Gastroesophageal sphincter (tissue), 4 donors: ENCODE results near the gene APBA1. TPM values are rescaled to one million over a fixed set of nuclear protein-coding genes. Genes with fewer than 3 reads are reported as not detected.

ENCODE experiments used
- ATAC-seq: fragments of 150-250 bp; one replicate; pipeline ENCODE4 v1.9.1; 2016; ENCODE audit warnings: mild to moderate bottlenecking, moderate library complexity
- H3K27ac ChIP-seq, 4 donors: fragments of 200-600 bp; sonication (generic) in 3 of 4; 1 replicate in 3 of 4; 2 replicates in 1 of 4; pipeline ENCODE4 v1.5.1; 2016 to 2019
- H3K27me3 ChIP-seq: fragments of 200-600 bp; sonication (generic); one replicate; pipeline ENCODE4 v1.5.1; 2019
- H3K36me3 ChIP-seq, 2 donors: fragments of 200-600 bp; sonication (generic); one replicate each; pipeline ENCODE4 v1.5.1; 2019; ENCODE audit warnings: control low read depth in 1 of 2
- H3K4me1 ChIP-seq, 3 donors: fragments of 200-600 bp; sonication (generic); 1 replicate in 2 of 3; 2 replicates in 1 of 3; pipeline ENCODE4 v1.5.1; 2016 to 2019; ENCODE audit warnings: control low read depth in 2 of 3
- H3K4me3 ChIP-seq, 2 donors: fragments of 200-600 bp; sonication (generic); one replicate each; pipeline ENCODE4 v1.5.1; 2019; ENCODE audit warnings: mild to moderate bottlenecking in 1 of 2, moderate library complexity in 1 of 2
- H3K9me3 ChIP-seq, 3 donors: fragments of 200-600 bp; sonication (generic); one replicate each; pipeline ENCODE4 v1.5.1; 2017 to 2019; ENCODE audit warnings: control low read depth in 2 of 3
- CTCF ChIP-seq, 4 experiments: fragments of 200-600 bp in 2 of 4; fragments of 450-650 bp in 2 of 4; sonication (generic) in 1 of 4; IDR thresholded peaks; one replicate each; pipeline ENCODE4 v1.5.1; 2017 to 2019; ENCODE audit warnings: antibody characterized with exemption in 4 of 4, mild to moderate bottlenecking in 2 of 4, moderate library complexity in 2 of 4
- EP300 ChIP-seq: sonication (generic); formaldehyde crosslinking; IDR thresholded peaks from one replicate; pipeline ENCODE4 v1.6.1; 2017; ENCODE audit warnings: antibody characterized with exemption, mild to moderate bottlenecking
- POLR2A ChIP-seq, 2 donors: fragments of 450-650 bp; IDR thresholded peaks; one replicate each; pipeline ENCODE4 v1.6.1; 2017; ENCODE audit warnings: antibody characterized with exemption in 2 of 2, mild to moderate bottlenecking in 2 of 2, moderate library complexity in 1 of 2
- POLR2AphosphoS5 ChIP-seq: sonication (generic); formaldehyde crosslinking; IDR thresholded peaks from one replicate; pipeline ENCODE4 v1.6.1; 2017; ENCODE audit warnings: antibody characterized with exemption
- WGBS, 2 donors: methylation state at CpG; one replicate each; pipeline ENCODE4 v1.1.5; 2018; ENCODE audit warnings: low coverage in 1 of 2; 5-methylcytosine and 5-hydroxymethylcytosine counted together
- total RNA-seq, 4 donors: library from RNA; depleted of rRNA; stranded (reverse); fragments of >200 nt; gene quantifications; one replicate each; pipeline ENCODE4 v1.1.0, GENCODE V29; 2016

APBA1 gene
- total RNA-seq: 10 to 100 TPM in 1 of 4 donors, 1 to 10 TPM in 3; 4.7 to 10.5 (median 5.8) TPM

GRCh38 chr9:69671879-69672595 lies at the start of gene APBA1:
TSS of gene APBA1 (minus strand) at chr9:69672371.
- Histone ChIP-seq H3K36me3 (no peaks in the 10 kb centered on the region), H3K27me3 (no peaks in the 10 kb centered on the region), H3K4me3 (peak within 1 kb of the TSS; percentile 65 to 82), H3K27ac (peak within 1 kb of the TSS in 3 of 4 donors; percentile 79 to 87 (median 86)), H3K9me3 (no peaks in the 10 kb centered on the region), H3K4me1 (peaks cover 0 to 30% (median 9%) of the 10 kb centered on the region in 3 donors)
- TF ChIP-seq EP300: no peak
- TF ChIP-seq POLR2AphosphoS5: no peak
- TF ChIP-seq CTCF (IDR thresholded peaks at IDR 0.05): peak in 2 of 4 experiments; percentile 15 to 25
- peak in 1 of 2 donors; percentile 20 for TF ChIP-seq POLR2A (IDR thresholded peaks at IDR 0.05)
- peak; percentile 86 for ATAC-seq
- 0 to 7% methylated on average over 3 to 5 of the region's 92 CpGs for WGBS, 2 donors

GRCh38 chr9:69719983-69720382 lies 47.8 kb upstream of the APBA1 start:
- WGBS, 2 donors: 94 to 97% methylated on average over 2 of the region's 2 CpGs
- TF ChIP-seq POLR2A (IDR thresholded peaks at IDR 0.05) (no peak), CTCF (IDR thresholded peaks at IDR 0.05) (no peak), POLR2AphosphoS5 (no peak), EP300 (no peak)
- Histone ChIP-seq H3K4me1 (no peaks in the 10 kb centered on the region), H3K36me3 (peaks cover 0 to 73% of the 10 kb centered on the region in 2 donors), H3K4me3 (no peak overlapping the region), H3K27me3 (no peaks in the 10 kb centered on the region), H3K9me3 (no peaks in the 10 kb centered on the region), H3K27ac (no peak overlapping the region)
- ATAC-seq: no peak

GRCh38 chr9:69719367-69719766 lies 47.2 kb upstream of the APBA1 start:
- no peaks in the 10 kb centered on the region for H3K9me3 ChIP-seq
- no peak overlapping the region for H3K27ac ChIP-seq
- H3K36me3 ChIP-seq: peaks cover 0 to 70% of the 10 kb centered on the region in 2 donors
- 83 to 92% methylated on average over 2 to 3 of the region's 3 CpGs for WGBS, 2 donors
- no peak for ATAC-seq
- no peaks in the 10 kb centered on the region for H3K27me3 ChIP-seq
- no peak for TF ChIP-seq POLR2A (IDR thresholded peaks at IDR 0.05)
- no peak for TF ChIP-seq POLR2AphosphoS5
- TF ChIP-seq EP300: no peak
- TF ChIP-seq CTCF (IDR thresholded peaks at IDR 0.05): no peak
- no peaks in the 10 kb centered on the region for H3K4me1 ChIP-seq
- no peak overlapping the region for H3K4me3 ChIP-seq

GRCh38 chr9:69718218-69718617 lies 46.0 kb upstream of the APBA1 start:
- H3K36me3 ChIP-seq: peaks cover 0 to 65% of the 10 kb centered on the region in 2 donors

More at GRCh38 chr9:69718218-69718617, 46.0 kb upstream of the APBA1 start:
- H3K4me1 ChIP-seq: no peaks in the 10 kb centered on the region
- no peaks in the 10 kb centered on the region for H3K27me3 ChIP-seq
- no peak overlapping the region for H3K4me3 ChIP-seq
- no peaks in the 10 kb centered on the region for H3K9me3 ChIP-seq
- TF ChIP-seq CTCF (IDR thresholded peaks at IDR 0.05) (no peak), EP300 (no peak), POLR2A (IDR thresholded peaks at IDR 0.05) (no peak), POLR2AphosphoS5 (no peak)
- no peak for ATAC-seq
- H3K27ac ChIP-seq: no peak overlapping the region
- WGBS, 2 donors: 84 to 100% methylated on average over 2 to 5 of the region's 6 CpGs
